ENCODE results near the gene COL23A1. TPM values are rescaled to one million over a fixed set of nuclear protein-coding genes. Genes with fewer than 3 reads are reported as not detected.

Gene COL23A1
- total RNA-seq, 1 donor from 2014 or later = 10.7 TPM

GRCh38 chr5:178349625-178350353 is 240.4 kb downstream of the COL23A1 start:
- intact Hi-C loops (cut with DNase I) = no loop called here
- ATAC-seq = no peak
- no peak for DNase-seq (ENCODE audit: low spot score)

DNA sequence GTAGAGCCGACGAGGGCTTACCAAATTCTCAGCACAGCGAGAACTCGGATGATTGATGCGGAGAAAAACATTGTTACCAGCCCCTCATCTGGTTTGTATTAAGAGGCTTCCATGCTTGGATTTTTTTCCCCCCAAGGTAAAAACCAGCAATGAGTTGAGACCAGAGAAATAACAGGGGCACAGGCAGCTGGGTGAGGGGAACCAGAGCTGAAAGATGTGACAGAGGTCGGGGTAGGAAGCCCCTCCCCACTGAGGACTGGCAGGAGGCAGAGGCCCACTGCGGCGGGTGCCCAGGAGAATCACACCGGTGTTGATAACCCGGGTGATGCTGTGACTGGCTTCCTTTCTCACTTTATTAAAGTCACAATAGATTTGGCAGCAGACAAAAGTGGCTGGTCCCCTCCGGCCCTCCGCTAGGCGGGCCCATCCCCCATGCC is 241.1 kb downstream of the COL23A1 start:
- no peak for DNase-seq (ENCODE audit: low spot score)
- intact Hi-C loops (cut with DNase I) = no loop called here
- ATAC-seq = no peak

DNA sequence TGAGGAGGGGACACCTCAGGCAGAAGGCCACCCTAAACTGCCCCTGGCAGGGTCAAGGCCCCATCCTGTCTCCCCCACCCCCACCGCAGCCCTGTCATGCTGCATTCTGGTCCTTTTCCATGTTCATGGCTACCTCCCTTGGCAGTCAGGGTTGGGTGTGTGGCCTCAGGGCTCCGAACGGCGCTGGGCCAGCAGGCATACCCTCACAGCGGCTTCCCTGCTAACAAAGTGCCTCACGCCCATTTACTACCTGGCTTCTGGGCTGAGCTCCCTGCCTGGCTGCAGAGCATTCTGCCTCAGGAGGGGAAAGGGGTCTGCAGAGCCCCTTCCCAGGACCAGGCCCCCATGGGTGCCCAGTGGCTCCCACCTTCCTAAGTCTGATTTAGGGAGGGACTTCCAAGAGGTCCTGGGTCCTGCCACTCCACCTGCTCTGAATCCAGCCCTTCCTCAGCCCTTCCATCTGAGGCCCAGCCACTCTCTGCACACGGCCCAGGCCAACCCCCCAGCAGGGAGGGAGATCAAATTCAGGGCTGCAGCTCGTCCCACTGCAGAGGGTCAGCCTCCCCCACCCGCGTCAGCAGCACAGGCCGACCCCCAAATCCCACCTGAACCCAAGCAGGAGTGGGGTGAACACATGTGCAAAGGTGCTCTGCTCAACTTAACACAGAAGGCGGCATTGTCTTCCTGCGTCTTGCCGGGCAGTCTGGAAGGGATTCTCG is 241.7 kb downstream of the COL23A1 start:
- intact Hi-C loops (cut with DNase I) = no loop called here
- ATAC-seq (no peak), DNase-seq (ENCODE audit: low spot score) (no peak)

GRCh38 chr5:178347956-178348355 is 242.2 kb downstream of the COL23A1 start:
- DNase-seq (ENCODE audit: low spot score) = no peak
- intact Hi-C loops (cut with DNase I) = no loop called here
- no peak for ATAC-seq

- intact Hi-C loops (cut with DNase I) = no loop called here
- no peak for DNase-seq (ENCODE audit: low spot score)
- no peak for ATAC-seq
Observed at GRCh38 chr5:178346607-178347334, 243.4 kb downstream of the COL23A1 start.

DNA sequence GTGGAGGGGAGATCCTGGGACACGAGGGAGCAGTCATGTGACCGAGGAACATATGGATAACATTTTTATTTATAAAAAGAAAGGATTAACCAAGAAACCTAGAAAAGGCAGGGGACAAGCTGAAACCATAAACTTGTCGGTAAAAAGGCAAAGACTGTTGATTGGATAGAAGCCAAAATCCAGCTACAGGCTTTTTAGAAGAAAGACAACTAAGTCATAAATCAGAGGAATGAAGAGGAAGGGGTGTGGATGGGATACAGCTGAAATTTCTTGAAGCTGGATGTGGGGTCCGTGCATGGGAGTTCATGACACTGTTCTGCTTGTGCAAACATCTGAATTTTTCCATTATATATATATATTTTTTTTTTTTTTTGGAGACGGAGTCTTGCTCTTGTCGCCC is 246.9 kb downstream of the COL23A1 start:
- DNase-seq (ENCODE audit: low spot score) = no peak
- ATAC-seq = no peak
- intact Hi-C loops (cut with DNase I) = no loop called here

GRCh38 chr5:178341851-178342140 is 248.4 kb downstream of the COL23A1 start:
- no peak for ATAC-seq
- intact Hi-C loops (cut with DNase I) = no loop called here
- no peak for DNase-seq (ENCODE audit: low spot score)

- peak; percentile 28 for DNase-seq (ENCODE audit: low spot score)
- ATAC-seq = no peak
- intact Hi-C loops (cut with DNase I) = no loop called here
Observed at GRCh38 chr5:178341091-178341850, 248.9 kb downstream of the COL23A1 start.

DNA sequence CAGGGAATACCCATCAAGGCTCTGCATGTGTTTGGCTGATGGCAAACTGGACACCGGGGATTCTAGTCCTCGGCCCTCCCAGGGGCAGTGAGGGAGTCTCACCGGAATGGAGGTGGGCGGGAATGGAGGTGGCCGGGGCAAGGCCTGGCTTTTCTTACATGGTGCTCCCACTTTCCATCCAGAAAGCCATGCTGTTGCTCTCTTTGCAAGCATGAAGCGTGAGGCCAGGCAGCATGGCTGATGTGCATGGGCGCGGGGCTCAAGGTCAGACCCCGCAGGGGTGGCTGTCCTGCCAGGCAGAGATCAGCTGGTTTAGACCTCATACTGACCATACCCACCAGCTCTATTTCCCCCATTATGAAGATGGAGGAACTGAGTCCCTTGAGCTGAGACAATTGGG is 249.6 kb downstream of the COL23A1 start:
- ATAC-seq = no peak
- intact Hi-C loops (cut with DNase I) = no loop called here
- DNase-seq (ENCODE audit: low spot score) = peak; percentile 41

DNA sequence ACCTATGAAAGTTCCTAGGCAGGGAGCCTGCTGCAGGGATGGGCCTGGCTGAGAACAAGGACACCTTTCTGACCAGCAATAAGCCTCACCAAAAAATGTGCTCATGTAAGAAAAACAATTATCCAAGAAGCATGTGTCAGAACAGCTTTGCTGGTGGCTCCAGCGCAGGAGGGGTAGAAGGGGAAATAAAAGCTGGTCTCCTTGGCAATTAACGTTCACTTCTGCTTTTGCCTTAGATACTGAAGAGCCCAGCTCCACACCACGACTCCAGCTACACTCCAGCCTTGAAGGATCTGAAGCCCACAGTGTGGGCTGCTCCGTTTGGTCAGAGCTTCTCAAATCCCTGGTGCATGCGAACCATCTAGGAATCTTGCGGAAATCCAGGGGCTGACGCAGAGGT is 250.0 kb downstream of the COL23A1 start:
- no peak for ATAC-seq
- no peak for DNase-seq (ENCODE audit: low spot score)
- intact Hi-C loops (cut with DNase I) = no loop called here

GRCh38 chr5:178339272-178339671 is 250.9 kb downstream of the COL23A1 start:
- DNase-seq (ENCODE audit: low spot score) = no peak
- intact Hi-C loops (cut with DNase I) = no loop called here
- ATAC-seq = no peak

GRCh38 chr5:178338750-178339144 is 251.4 kb downstream of the COL23A1 start:
- intact Hi-C loops (cut with DNase I) = no loop called here
- DNase-seq (ENCODE audit: low spot score) (peak; percentile 2), ATAC-seq (no peak)

DNA sequence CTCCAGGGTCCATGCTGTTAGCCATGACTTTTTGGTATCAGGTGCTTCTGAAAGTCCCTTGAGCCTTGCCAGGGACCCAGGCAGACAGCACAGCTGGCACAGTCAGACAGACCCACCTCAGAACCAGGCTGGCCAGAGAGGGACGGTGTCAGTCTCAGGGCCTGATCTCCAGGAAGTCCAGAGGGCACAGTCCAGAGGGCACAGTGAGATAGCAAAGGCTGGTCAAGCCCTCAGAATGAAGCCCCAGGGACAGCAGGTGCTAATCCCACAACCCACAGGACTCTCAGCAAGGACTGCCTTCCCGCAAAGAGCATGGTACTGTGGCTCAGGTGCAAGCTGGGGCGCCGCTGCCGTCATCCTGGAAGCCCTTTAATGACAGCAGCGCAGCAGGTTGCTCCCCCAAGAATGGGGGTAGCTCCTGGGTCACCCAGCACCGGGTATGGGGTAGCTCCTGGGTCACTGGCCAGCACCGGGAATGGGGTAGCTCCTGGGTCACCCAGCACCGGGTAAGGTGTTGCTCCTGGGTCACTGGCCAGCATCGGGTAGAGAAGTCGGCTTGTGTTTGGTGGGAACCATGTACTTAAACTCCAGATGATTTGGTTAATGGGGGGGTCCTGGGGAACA is 252.0 kb downstream of the COL23A1 start:
- intact Hi-C loops (cut with DNase I) = no loop called here
- ATAC-seq = no peak
- DNase-seq (ENCODE audit: low spot score) = peak; percentile 40

GRCh38 chr5:178337334-178337741 is 252.9 kb downstream of the COL23A1 start:
- no peak for ATAC-seq
- DNase-seq (ENCODE audit: low spot score) = no peak

GRCh38 chr5:178336889-178337288 is 253.3 kb downstream of the COL23A1 start:
- DNase-seq (ENCODE audit: low spot score) (peak; percentile 57), ATAC-seq (no peak)
- intact Hi-C loops (cut with DNase I) = no loop called here

More at GRCh38 chr5:178337334-178337741, 252.9 kb downstream of the COL23A1 start:
- intact Hi-C loops (cut with DNase I) = no loop called here

- peak; percentile 17 for DNase-seq (ENCODE audit: low spot score)
- ATAC-seq = no peak
- intact Hi-C loops (cut with DNase I) = no loop called here
Observed at GRCh38 chr5:178335302-178336030, 254.7 kb downstream of the COL23A1 start.

- intact Hi-C loops (cut with DNase I) = no loop called here
- peak; percentile 55 for DNase-seq (ENCODE audit: low spot score)
- ATAC-seq = no peak
Observed at GRCh38 chr5:178334861-178335260, 255.3 kb downstream of the COL23A1 start.

- ATAC-seq (no peak), DNase-seq (ENCODE audit: low spot score) (peak; percentile 39)
- intact Hi-C loops (cut with DNase I) = no loop called here
Observed at GRCh38 chr5:178333821-178334481, 256.2 kb downstream of the COL23A1 start.

Data from sciatic nerve (tissue), 2 donors.